ENCODE data around the gene GPX2. TPM values are rescaled to one million over a fixed set of nuclear protein-coding genes. Genes with fewer than 3 reads are reported as not detected.

GPX2 gene
- total RNA-seq, 2 donors from 2014 or later, result 14.3 to 26.7 TPM

DNA sequence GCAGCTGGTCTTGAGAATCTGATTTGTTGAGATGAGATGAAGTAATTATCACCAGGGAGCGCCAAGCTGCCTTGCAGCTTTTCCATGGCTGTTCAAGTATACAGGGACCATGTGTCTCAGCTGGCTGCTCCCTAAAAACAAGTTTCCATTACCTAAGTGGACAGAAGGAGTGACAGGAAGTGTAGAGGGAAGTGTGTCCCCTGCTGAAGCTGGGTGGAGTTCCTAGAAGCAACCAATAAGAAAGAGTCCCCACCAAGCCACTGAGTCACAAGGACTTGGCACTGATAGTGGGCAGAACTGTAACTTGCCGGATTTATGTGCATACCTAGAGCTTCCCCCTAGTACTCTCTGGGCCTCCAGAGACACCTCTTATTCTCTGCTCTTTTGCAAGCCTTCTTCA, 1.5 kb upstream of the GPX2 start:
- DNase-seq (no peak), ATAC-seq (no peak)
- Histone ChIP-seq H3K4me3 (no peak overlapping the region), H3K27me3 (no peaks in the 10 kb centered on the region), H3K9me3 (no peaks in the 10 kb centered on the region), H3K27ac (peak overlapping the region in 3 of 4 donors; percentile 68 to 75 (median 74)), H3K4me1 (peaks cover 48% of the 10 kb centered on the region), H3K36me3 (replicated peaks in 1 of 2; ENCODE audit: insufficient read depth in 1 of 2, low read depth in 2 of 2) (peaks cover 0 to 2% of the 10 kb centered on the region in 2 donors)
- TF ChIP-seq, protein P1, sequence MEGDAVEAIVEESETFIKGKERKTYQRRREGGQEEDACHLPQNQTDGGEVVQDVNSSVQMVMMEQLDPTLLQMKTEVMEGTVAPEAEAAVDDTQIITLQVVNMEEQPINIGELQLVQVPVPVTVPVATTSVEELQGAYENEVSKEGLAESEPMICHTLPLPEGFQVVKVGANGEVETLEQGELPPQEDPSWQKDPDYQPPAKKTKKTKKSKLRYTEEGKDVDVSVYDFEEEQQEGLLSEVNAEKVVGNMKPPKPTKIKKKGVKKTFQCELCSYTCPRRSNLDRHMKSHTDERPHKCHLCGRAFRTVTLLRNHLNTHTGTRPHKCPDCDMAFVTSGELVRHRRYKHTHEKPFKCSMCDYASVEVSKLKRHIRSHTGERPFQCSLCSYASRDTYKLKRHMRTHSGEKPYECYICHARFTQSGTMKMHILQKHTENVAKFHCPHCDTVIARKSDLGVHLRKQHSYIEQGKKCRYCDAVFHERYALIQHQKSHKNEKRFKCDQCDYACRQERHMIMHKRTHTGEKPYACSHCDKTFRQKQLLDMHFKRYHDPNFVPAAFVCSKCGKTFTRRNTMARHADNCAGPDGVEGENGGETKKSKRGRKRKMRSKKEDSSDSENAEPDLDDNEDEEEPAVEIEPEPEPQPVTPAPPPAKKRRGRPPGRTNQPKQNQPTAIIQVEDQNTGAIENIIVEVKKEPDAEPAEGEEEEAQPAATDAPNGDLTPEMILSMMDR (IDR thresholded peaks at IDR 0.05), result no peak
- no peak for TF ChIP-seq POLR2A (IDR thresholded peaks at IDR 0.05)
- intact Hi-C loops (cut with DNase I), result no loop called here
- 82 to 100% methylated on average over 2 of the region's 2 CpGs for WGBS, 2 donors

DNA sequence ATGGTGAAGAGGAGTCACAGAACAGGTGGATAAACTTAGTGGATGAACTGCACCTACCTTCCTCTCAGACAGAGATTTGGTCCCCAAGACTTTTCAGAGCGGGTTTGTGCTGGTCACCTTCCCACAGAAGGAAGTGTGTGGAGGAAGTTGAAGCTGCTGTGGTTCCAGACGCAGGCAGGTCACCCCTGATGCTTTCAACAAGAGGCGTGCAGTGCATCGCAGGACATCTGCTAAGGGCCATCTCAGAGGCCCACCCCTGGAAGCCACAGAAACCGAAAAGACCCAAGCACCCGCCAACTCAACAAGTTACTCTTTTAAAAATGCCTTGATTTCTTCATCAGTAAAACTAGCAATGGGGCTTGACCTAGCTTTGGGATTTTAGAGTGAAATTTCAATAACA, 1.0 kb upstream of the GPX2 start:
- WGBS, 2 donors, result 79 to 92% methylated on average over 6 of the region's 6 CpGs
- intact Hi-C loops (cut with DNase I), result no loop called here
- DNase-seq (no peak), ATAC-seq (no peak)
- no peaks in the 10 kb centered on the region for H3K9me3 ChIP-seq
- no peaks in the 10 kb centered on the region for H3K27me3 ChIP-seq
- TF ChIP-seq, protein P1 (IDR thresholded peaks at IDR 0.05), result no peak
- no peak for TF ChIP-seq POLR2A (IDR thresholded peaks at IDR 0.05)
- peak overlapping the region; percentile 9 to 75 (median 71) for H3K27ac ChIP-seq
- no peak overlapping the region for H3K4me3 ChIP-seq
- H3K4me1 ChIP-seq, result peaks cover 53% of the 10 kb centered on the region
- H3K36me3 ChIP-seq (replicated peaks in 1 of 2; ENCODE audit: insufficient read depth in 1 of 2, low read depth in 2 of 2), result peaks cover 0 to under 1% of the 10 kb centered on the region in 2 donors

DNA sequence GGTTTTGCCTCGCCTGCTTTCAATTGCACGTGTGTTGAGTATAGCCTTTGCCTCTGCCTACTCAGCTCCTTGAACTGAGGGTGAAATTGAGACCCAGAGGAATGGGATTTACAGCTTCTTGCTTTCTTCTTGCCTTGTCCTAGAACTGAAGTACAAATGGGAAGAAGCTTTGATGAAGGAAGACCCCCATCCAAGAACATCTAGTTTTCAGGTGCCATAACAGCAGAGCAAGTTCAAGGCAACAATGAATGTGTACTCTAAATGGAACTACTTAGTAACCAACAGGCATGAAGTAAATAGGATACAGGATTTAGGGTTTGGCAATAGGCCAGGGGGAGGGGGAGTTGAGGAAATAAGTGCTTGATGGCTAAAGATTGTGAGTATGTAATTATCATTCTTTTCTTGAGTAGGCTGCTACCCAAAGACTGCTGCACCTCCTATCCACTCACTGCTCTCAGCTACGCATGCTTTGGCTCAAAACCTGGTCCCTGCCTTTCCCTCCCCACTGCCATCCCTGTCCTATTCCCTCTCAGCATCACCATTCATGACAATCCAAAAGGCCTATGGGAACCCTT, 2.1 kb downstream of the GPX2 start:
- 90 to 94% methylated on average over 3 of the region's 3 CpGs for WGBS, 2 donors

DNA sequence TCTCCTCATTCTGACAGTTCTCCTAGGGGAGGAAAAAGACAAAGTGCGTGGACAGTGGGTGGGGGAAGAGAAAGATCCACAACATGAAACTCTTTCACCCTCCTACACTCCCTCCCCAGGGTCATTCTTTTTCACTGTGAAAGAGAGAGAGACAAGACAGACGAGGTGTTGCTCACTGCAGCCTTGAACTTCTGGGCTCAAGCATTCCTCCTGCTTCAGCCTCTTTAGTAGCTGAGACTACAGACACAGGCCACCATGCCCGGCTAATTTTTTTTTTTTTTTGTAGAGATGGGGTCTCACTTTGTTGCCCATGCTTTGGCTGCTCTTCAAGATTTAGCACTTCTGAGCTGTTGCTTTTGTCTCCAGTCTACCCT, 2.7 kb downstream of the GPX2 start:
- TF ChIP-seq POLR2A (IDR thresholded peaks at IDR 0.05), result no peak
- TF ChIP-seq, protein P1 (IDR thresholded peaks at IDR 0.05), result no peak
- intact Hi-C loops (cut with DNase I), result no loop called here
- H3K9me3 ChIP-seq, result no peaks in the 10 kb centered on the region
- DNase-seq, result no peak
- H3K4me3 ChIP-seq, result no peak overlapping the region
- H3K27me3 ChIP-seq, result no peaks in the 10 kb centered on the region
- H3K4me1 ChIP-seq, result peaks cover 73% of the 10 kb centered on the region
- ATAC-seq, result no peak
- WGBS, 2 donors, result 69 to 71% methylated on average over 3 of the region's 3 CpGs
- H3K36me3 ChIP-seq (replicated peaks in 1 of 2; ENCODE audit: insufficient read depth in 1 of 2, low read depth in 2 of 2), result no peaks in the 10 kb centered on the region
- H3K27ac ChIP-seq, result peak overlapping the region in 3 of 4 donors; percentile 63 to 77 (median 70)

More for the DNA sequence above, 2.1 kb downstream of the GPX2 start:
- Histone ChIP-seq H3K27ac (peak overlapping the region in 3 of 4 donors; percentile 4 to 77 (median 70)), H3K36me3 (replicated peaks in 1 of 2; ENCODE audit: insufficient read depth in 1 of 2, low read depth in 2 of 2) (no peaks in the 10 kb centered on the region), H3K4me1 (peaks cover 73% of the 10 kb centered on the region), H3K9me3 (no peaks in the 10 kb centered on the region), H3K4me3 (no peak overlapping the region), H3K27me3 (no peaks in the 10 kb centered on the region)
- intact Hi-C loops (cut with DNase I), result no loop called here
- DNase-seq, result no peak
- ATAC-seq, result no peak
- TF ChIP-seq POLR2A (IDR thresholded peaks at IDR 0.05), result no peak
- TF ChIP-seq, protein P1 (IDR thresholded peaks at IDR 0.05), result no peak
